Stomach (tissue), 19 donors: ENCODE measurements around the gene GH2. TPM values are rescaled to one million over a fixed set of nuclear protein-coding genes. Genes with fewer than 3 reads are reported as not detected.

Experiments
- DNase-seq, 2 donors: peaks; one replicate each; pipeline versions ENCODE4 v3.0.0 to v3.0.0-alpha.2; 2013 to 2019
- H3K27ac ChIP-seq, 5 donors: fragments of 200-600 bp in 4 of 5; sonication (generic) in 4 of 5; one replicate each; pipeline ENCODE4 v1.5.1; 2013 to 2019; ENCODE audit warnings: mild to moderate bottlenecking in 1 of 5, moderate library complexity in 1 of 5
- H3K27me3 ChIP-seq, 3 donors: fragments of 200-600 bp; sonication (generic); one replicate each; pipeline ENCODE4 v1.5.1; 2017 to 2019; ENCODE audit warnings: mixed run types in 1 of 3
- H3K36me3 ChIP-seq, 4 donors: fragments of 200-600 bp; sonication (generic); 1 replicate in 3 of 4; 2 replicates in 1 of 4; pipeline ENCODE4 v1.5.1; 2016 to 2019
- H3K4me1 ChIP-seq, 4 donors: fragments of 200-600 bp; sonication (generic); one replicate each; pipeline ENCODE4 v1.5.1; 2016 to 2019
- H3K4me3 ChIP-seq, 4 donors: fragments of 200-600 bp; sonication (generic) in 3 of 4; one replicate each; pipeline ENCODE4 v1.5.1; 2016 to 2019; ENCODE audit warnings: mild to moderate bottlenecking in 1 of 4
- H3K9me3 ChIP-seq, 4 donors: fragments of 200-600 bp; sonication (generic); one replicate each; pipeline ENCODE4 v1.5.1; 2016 to 2019
- EP300 ChIP-seq: sonication (generic); formaldehyde crosslinking; IDR thresholded peaks from one replicate; pipeline ENCODE4 v1.6.1; 2017; ENCODE audit warnings: antibody characterized with exemption
- POLR2A ChIP-seq, 4 donors: fragments of 450-650 bp; IDR thresholded peaks; one replicate each; pipeline ENCODE4 v1.6.1; 2016; ENCODE audit warnings: antibody characterized with exemption in 4 of 4, control low read depth in 2 of 4, mild to moderate bottlenecking in 1 of 4, moderate library complexity in 1 of 4
- POLR2AphosphoS5 ChIP-seq, 3 donors: sonication (generic); formaldehyde crosslinking; IDR thresholded peaks; one replicate each; pipeline ENCODE4 v1.6.1; 2016; ENCODE audit warnings: antibody characterized with exemption in 3 of 3
- WGBS, 5 donors: extraction: QIAGEN DNeasy Blood & Tissue Kit in 3 of 5; methylation state at CpG; one replicate each; pipeline versions ENCODE4 v1.1.5 to v1.1.7; 2013 to 2018; 5-methylcytosine and 5-hydroxymethylcytosine counted together
- intact Hi-C: fragments of 100-400 bp; cut with DNase I; formaldehyde crosslinking; loops from one replicate; pipeline ENCODE4 v1.15.1; 2023; ENCODE audit warnings: low total_unique reads
- long read RNA-seq, 10 donors: transcript quantifications; one replicate each; lab custom pipeline, GENCODE V29; 2026
- polyA plus RNA-seq, 3 donors: library from polyadenylated mRNA; stranded (reverse); fragments of 200-250 nt; gene quantifications; one replicate each; pipeline ENCODE4 v1.2.3, GENCODE V29; 2013
- total RNA-seq, 5 donors: library from RNA; depleted of rRNA; stranded (reverse); fragments of >200 nt; gene quantifications; one replicate each; pipeline versions ENCODE4 v1.1.0 to v1.2.3, GENCODE V29; 2014 to 2016
- TF ChIP-seq, protein P1 (sequence below), 7 experiments: fragments of 450-650 bp in 4 of 7; fragments of 200-600 bp in 3 of 7; sonication (generic) in 3 of 7; IDR thresholded peaks; one replicate each; pipeline ENCODE4 v1.5.1; 2016 to 2019; ENCODE audit warnings: antibody characterized with exemption in 7 of 7, control low read depth in 2 of 7, mild to moderate bottlenecking in 1 of 7
- donor health status: healthy with polysubstance abuse.
- donor health status: Bipolar disorder and iron deficiency.
- donor health status: healthy.

The GH2 gene
- total RNA-seq = not detected
- polyA plus RNA-seq = not detected
- long read RNA-seq, donor 1, partial matches to known transcripts = 0 of 1 reads
- long read RNA-seq, donor 1, other reads (novel, unspliced or antisense) = 0 of 1 reads
- long read RNA-seq, donor 2 = 0 reads
- long read RNA-seq, donor 3 = 0 reads
- long read RNA-seq, donor 4 = 0 reads
- long read RNA-seq, donor 5 = 0 reads
- long read RNA-seq, donor 6 = 0 reads
- long read RNA-seq, donor 7 = 0 reads
- long read RNA-seq, donor 8 = 0 reads
- long read RNA-seq, donor 9 = 0 reads
- long read RNA-seq, donor 10 = 0 reads

GRCh38 chr17:63881935-63882601 lies at the start of gene GH2:
Gene GH2, minus strand, starts transcription at chr17:63881944. Its CDS starts 143 bp downstream, at chr17:63881801.
- Histone ChIP-seq H3K4me3 (no peak within 1 kb of the TSS), H3K27ac (no peak within 1 kb of the TSS), H3K4me1 (no peaks in the 10 kb centered on the region), H3K9me3 (no peaks in the 10 kb centered on the region), H3K36me3 (no peaks in the 10 kb centered on the region), H3K27me3 (peaks cover 0 to 3% (median 0%) of the 10 kb centered on the region in 3 donors)
- peak; percentile 55 to 73 for DNase-seq
- TF ChIP-seq, protein P1, sequence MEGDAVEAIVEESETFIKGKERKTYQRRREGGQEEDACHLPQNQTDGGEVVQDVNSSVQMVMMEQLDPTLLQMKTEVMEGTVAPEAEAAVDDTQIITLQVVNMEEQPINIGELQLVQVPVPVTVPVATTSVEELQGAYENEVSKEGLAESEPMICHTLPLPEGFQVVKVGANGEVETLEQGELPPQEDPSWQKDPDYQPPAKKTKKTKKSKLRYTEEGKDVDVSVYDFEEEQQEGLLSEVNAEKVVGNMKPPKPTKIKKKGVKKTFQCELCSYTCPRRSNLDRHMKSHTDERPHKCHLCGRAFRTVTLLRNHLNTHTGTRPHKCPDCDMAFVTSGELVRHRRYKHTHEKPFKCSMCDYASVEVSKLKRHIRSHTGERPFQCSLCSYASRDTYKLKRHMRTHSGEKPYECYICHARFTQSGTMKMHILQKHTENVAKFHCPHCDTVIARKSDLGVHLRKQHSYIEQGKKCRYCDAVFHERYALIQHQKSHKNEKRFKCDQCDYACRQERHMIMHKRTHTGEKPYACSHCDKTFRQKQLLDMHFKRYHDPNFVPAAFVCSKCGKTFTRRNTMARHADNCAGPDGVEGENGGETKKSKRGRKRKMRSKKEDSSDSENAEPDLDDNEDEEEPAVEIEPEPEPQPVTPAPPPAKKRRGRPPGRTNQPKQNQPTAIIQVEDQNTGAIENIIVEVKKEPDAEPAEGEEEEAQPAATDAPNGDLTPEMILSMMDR (IDR thresholded peaks at IDR 0.05) = peak in 3 of 7 experiments; percentile 48 to 78 (median 68)
- TF ChIP-seq POLR2A (IDR thresholded peaks at IDR 0.05) = no peak
- intact Hi-C loops = no loop called here
- 35 to 47% (median 38%) methylated on average over 11 to 15 of the region's 15 CpGs for WGBS, 5 donors

DNA sequence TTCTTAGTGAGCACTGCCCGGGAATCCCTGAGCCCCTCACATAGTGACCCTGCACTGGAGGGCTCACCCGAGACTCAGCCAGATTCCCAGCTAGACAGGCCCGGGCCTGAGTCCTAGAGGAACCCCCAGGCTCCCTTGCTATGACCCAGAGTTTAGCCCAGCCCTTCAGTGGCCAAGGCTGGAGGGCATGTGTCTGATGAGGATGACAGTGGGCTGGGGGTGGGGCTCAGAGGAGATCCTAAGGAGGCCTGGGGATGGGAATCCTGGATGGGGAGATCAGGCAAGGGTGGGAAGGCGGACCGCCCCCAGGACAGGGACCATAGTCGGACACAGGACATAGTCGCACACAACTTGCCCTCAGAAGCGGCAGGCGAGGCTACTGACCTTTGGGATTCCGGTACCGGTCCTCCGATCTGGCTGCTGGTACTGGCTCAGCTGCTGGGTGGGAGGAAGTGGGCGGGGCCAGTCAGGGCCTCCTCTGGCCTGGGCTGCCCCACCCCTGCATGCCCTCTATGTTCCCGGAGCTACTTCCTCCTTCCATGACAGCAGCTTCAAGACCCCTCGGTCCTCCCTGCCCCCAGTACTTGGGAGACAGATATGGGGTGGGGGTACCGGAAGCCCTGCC lies 49.3 kb upstream of the GH2 start:
- intact Hi-C loops = loop anchor here (10.0 kb wide), 1 partner anchor 94 kb away; the partner anchor contains the start of gene ICAM2
- no peaks in the 10 kb centered on the region for H3K9me3 ChIP-seq
- DNase-seq = peak; percentile 56 to 77
- H3K27me3 ChIP-seq = peaks cover 0 to 6% (median 0%) of the 10 kb centered on the region in 3 donors
- peak overlapping the region in 4 of 5 donors; percentile 13 to 60 (median 28) for H3K27ac ChIP-seq
- TF ChIP-seq POLR2AphosphoS5 (IDR thresholded peaks at IDR 0.05) (no peak), POLR2A (IDR thresholded peaks at IDR 0.05) (no peak), EP300 (no peak)
- TF ChIP-seq, protein P1 (IDR thresholded peaks at IDR 0.05) = no peak
- H3K4me3 ChIP-seq = peak overlapping the region in 1 of 4 donors; percentile 46
- H3K36me3 ChIP-seq = no peaks in the 10 kb centered on the region
- 51 to 58% (median 58%) methylated on average over 5 to 16 of the region's 16 CpGs for WGBS, 5 donors
- H3K4me1 ChIP-seq = peaks cover 0 to 21% (median 0%) of the 10 kb centered on the region in 4 donors

GRCh38 chr17:63929860-63930766 lies 48.4 kb upstream of the GH2 start:
- H3K4me3 ChIP-seq = peak overlapping the region in 1 of 4 donors; percentile 46
- 85 to 89% (median 87%) methylated on average over 21 to 24 of the region's 24 CpGs for WGBS, 5 donors
- DNase-seq = no peak
- intact Hi-C loops = loop anchor here (10.0 kb wide), 1 partner anchor 95 kb away; the partner anchor contains the start of gene ICAM2
- H3K4me1 ChIP-seq = peaks cover 0 to 21% (median 0%) of the 10 kb centered on the region in 4 donors
- peaks cover 0 to 6% (median 0%) of the 10 kb centered on the region in 3 donors for H3K27me3 ChIP-seq
- H3K27ac ChIP-seq = peak overlapping the region in 3 of 5 donors; percentile 15 to 42 (median 34)
- H3K36me3 ChIP-seq = no peaks in the 10 kb centered on the region
- H3K9me3 ChIP-seq = no peaks in the 10 kb centered on the region
- TF ChIP-seq POLR2AphosphoS5 (IDR thresholded peaks at IDR 0.05) (no peak), EP300 (no peak)
- TF ChIP-seq, protein P1 (IDR thresholded peaks at IDR 0.05) = no peak
